Ishikawa (cell line): ENCODE results near the gene CCDC18.

ENCODE experiments used
- CEBPB ChIP-seq: IDR thresholded peaks from 2 replicates; pipeline ENCODE4 v1.6.1; 2012
- CREB1 ChIP-seq: IDR thresholded peaks from 2 replicates; pipeline ENCODE4 v1.6.1; 2012; ENCODE audit warnings: low read depth
- EGR1 ChIP-seq: IDR thresholded peaks from 2 replicates; pipeline ENCODE4 v1.6.1; 2012
- EP300 ChIP-seq: IDR thresholded peaks from 2 replicates; pipeline ENCODE4 v1.6.1; 2012; ENCODE audit warnings: borderline replicate concordance
- FOXM1 ChIP-seq: IDR thresholded peaks from 2 replicates; pipeline ENCODE4 v1.6.1; 2012; ENCODE audit warnings: low read depth, borderline replicate concordance
- NFIC ChIP-seq: IDR thresholded peaks from 2 replicates; pipeline ENCODE4 v1.6.1; 2012
- RAD21 ChIP-seq: IDR thresholded peaks from 2 replicates; pipeline ENCODE4 v1.6.1; 2012; ENCODE audit warnings: low read depth
- TAF1 ChIP-seq: IDR thresholded peaks from 2 replicates; pipeline ENCODE4 v1.6.1; 2012; ENCODE audit warnings: low read depth, mild to moderate bottlenecking
- TCF12 ChIP-seq: IDR thresholded peaks from 2 replicates; pipeline ENCODE4 v1.6.1; 2012; ENCODE audit warnings: low read depth
- TEAD4 ChIP-seq: IDR thresholded peaks from 2 replicates; pipeline ENCODE4 v1.6.1; 2012
- YY1 ChIP-seq: IDR thresholded peaks from 2 replicates; pipeline ENCODE4 v1.6.1; 2012; ENCODE audit warnings: low read depth
- ZBTB7A ChIP-seq: IDR thresholded peaks from 2 replicates; pipeline ENCODE4 v1.6.1; 2012; ENCODE audit warnings: low read depth
- TF ChIP-seq, protein P1 (sequence below): IDR thresholded peaks from 2 replicates; pipeline ENCODE4 v1.6.1; 2012
- TF ChIP-seq, protein P2 (sequence below): IDR thresholded peaks from 2 replicates; pipeline ENCODE4 v1.6.1; 2012
- TF ChIP-seq, protein P3 (sequence below): IDR thresholded peaks from 2 replicates; pipeline ENCODE4 v1.6.1; 2012; ENCODE audit warnings: low read depth, mild to moderate bottlenecking

CCDC18 gene

DNA sequence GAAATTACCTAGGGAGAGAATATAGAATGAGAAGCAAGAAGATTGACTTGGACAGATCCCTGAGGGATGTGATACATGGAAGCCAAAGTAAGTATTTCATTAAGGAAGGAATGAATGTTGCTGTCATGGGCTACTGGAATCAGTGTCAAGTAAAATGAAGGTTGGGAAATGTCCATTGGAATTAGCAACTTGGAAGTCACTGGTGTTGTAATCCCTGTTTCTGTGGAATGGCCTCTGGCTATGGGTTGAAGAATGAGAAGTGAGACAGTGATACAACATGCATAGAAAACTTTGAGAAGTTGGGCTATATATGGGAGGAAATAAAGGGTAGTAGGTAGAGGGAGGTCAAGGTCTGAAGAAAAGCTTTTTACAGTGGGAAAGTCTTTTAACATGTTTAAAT is 54.7 kb downstream of the CCDC18 start:
- no peak for TF ChIP-seq TEAD4
- TF ChIP-seq, protein P1, sequence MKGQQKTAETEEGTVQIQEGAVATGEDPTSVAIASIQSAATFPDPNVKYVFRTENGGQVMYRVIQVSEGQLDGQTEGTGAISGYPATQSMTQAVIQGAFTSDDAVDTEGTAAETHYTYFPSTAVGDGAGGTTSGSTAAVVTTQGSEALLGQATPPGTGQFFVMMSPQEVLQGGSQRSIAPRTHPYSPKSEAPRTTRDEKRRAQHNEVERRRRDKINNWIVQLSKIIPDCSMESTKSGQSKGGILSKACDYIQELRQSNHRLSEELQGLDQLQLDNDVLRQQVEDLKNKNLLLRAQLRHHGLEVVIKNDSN = no peak

GRCh38 chr1:93237021-93237420 is 56.5 kb downstream of the CCDC18 start:
- TF ChIP-seq CEBPB = no peak
- TF ChIP-seq, protein P1 = no peak
- no peak for TF ChIP-seq RAD21

DNA sequence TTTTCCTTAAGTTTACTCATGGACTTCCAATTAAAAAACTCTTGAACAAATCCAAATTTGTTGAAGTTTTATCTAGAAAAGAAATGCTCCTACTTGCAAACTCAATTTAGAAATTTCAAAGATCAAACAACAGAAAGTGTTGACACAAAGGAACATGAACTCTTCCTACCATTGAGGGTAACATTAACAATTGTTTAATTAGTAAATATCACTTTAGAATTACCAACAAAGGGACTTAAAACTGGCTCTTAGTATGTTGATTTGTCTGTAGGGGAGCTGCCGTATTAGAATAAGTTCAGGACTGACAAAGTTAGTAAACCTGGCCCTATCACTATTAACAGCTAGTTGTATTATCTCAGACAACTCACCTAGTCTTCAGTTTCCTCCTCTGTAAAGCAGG is 57.9 kb downstream of the CCDC18 start:
- TF ChIP-seq TCF12 = no peak
- no peak for TF ChIP-seq CEBPB
- TF ChIP-seq, protein P2, sequence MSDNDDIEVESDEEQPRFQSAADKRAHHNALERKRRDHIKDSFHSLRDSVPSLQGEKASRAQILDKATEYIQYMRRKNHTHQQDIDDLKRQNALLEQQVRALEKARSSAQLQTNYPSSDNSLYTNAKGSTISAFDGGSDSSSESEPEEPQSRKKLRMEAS = no peak
- TF ChIP-seq, protein P3, sequence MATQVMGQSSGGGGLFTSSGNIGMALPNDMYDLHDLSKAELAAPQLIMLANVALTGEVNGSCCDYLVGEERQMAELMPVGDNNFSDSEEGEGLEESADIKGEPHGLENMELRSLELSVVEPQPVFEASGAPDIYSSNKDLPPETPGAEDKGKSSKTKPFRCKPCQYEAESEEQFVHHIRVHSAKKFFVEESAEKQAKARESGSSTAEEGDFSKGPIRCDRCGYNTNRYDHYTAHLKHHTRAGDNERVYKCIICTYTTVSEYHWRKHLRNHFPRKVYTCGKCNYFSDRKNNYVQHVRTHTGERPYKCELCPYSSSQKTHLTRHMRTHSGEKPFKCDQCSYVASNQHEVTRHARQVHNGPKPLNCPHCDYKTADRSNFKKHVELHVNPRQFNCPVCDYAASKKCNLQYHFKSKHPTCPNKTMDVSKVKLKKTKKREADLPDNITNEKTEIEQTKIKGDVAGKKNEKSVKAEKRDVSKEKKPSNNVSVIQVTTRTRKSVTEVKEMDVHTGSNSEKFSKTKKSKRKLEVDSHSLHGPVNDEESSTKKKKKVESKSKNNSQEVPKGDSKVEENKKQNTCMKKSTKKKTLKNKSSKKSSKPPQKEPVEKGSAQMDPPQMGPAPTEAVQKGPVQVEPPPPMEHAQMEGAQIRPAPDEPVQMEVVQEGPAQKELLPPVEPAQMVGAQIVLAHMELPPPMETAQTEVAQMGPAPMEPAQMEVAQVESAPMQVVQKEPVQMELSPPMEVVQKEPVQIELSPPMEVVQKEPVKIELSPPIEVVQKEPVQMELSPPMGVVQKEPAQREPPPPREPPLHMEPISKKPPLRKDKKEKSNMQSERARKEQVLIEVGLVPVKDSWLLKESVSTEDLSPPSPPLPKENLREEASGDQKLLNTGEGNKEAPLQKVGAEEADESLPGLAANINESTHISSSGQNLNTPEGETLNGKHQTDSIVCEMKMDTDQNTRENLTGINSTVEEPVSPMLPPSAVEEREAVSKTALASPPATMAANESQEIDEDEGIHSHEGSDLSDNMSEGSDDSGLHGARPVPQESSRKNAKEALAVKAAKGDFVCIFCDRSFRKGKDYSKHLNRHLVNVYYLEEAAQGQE = no peak
- TF ChIP-seq TEAD4 = no peak
- TF ChIP-seq YY1 = no peak
- TF ChIP-seq, protein P1 = no peak
- TF ChIP-seq TAF1 = no peak
- no peak for TF ChIP-seq ZBTB7A
- TF ChIP-seq NFIC = no peak
- TF ChIP-seq EGR1 = no peak
- no peak for TF ChIP-seq EP300
- TF ChIP-seq CREB1 = no peak
- no peak for TF ChIP-seq RAD21
- no peak for TF ChIP-seq FOXM1

GRCh38 chr1:93239863-93240262 is 59.3 kb downstream of the CCDC18 start:
- TF ChIP-seq ZBTB7A = no peak
- TF ChIP-seq CREB1 = no peak
- no peak for TF ChIP-seq YY1
- no peak for TF ChIP-seq NFIC
- TF ChIP-seq, protein P3 = no peak
- no peak for TF ChIP-seq TEAD4
- TF ChIP-seq TAF1 = no peak
- TF ChIP-seq, protein P2 = no peak
- TF ChIP-seq TCF12 = no peak
- no peak for TF ChIP-seq EP300
- TF ChIP-seq RAD21 = no peak
- TF ChIP-seq FOXM1 = no peak
- TF ChIP-seq, protein P1 = no peak
- no peak for TF ChIP-seq EGR1
- TF ChIP-seq CEBPB = no peak

DNA sequence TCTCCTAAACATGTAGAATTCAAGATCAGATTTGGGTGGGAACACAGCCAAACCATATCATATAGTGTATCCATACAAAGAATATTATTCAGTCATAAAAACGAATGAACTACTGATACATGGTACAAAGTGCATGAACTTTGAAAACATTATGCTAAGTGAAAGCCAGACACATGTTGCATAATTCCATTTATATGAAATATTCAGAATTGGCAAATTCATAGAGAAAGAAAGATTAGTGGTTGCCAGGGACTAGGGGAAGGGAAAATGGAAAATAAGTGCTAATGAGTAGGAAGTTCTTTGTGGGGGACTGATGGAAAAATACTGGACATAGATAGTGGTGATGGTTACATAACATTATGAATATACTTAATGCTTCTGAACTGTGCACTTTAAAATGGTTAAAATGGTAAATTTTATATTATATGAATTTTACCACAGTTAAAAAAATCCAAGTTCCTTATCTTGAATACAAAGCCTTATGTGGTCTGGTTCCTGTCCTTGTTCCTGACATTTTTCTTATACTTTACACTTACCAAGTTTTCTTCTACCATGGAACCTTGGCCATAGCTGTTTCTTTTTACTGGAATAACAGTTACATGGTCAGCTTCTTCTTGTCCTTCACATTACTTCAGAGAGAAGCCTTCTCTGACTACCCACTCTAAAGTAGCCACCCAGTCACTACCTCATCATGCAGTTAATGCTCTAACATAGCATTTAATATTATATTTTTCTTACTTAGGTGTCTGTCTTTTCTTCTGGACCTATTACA is 64.0 kb downstream of the CCDC18 start:
- no peak for TF ChIP-seq CEBPB
- TF ChIP-seq NFIC = no peak
- no peak for TF ChIP-seq CREB1
- TF ChIP-seq TAF1 = no peak
- no peak for TF ChIP-seq EGR1
- no peak for TF ChIP-seq ZBTB7A
- TF ChIP-seq, protein P2 = no peak
- TF ChIP-seq TEAD4 = no peak
- TF ChIP-seq YY1 = no peak
- no peak for TF ChIP-seq RAD21
- no peak for TF ChIP-seq EP300
- TF ChIP-seq, protein P3 = no peak
- TF ChIP-seq, protein P1 = no peak
- TF ChIP-seq TCF12 = no peak
- no peak for TF ChIP-seq FOXM1
